ENCODE measurements around the gene SYTL3. TPM values are rescaled to one million over a fixed set of nuclear protein-coding genes. Genes with fewer than 3 reads are reported as not detected.

The SYTL3 gene
- total and polyA plus RNA-seq, 10 of the 15 experiments (the other 5 are each of a cell fraction or from before 2014, with no cell fraction given), result 3.3 to 12.1 (median 6.9) TPM

DNA sequence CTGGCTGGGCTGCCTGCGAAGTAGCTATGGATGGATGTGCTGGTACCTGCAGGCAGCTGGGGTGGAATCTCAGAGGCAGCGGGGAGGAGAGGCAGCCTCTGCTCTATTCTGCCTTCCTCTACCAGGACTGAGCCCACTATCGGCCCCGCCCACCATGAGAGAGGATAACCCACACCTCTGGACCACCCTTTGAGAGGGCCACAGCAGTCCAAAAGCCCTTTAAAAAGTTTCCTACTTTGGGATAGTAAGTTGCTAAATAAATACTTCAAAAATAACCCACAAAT is 133.3 kb downstream of the SYTL3 start (continued):
- TF ChIP-seq, protein P1, sequence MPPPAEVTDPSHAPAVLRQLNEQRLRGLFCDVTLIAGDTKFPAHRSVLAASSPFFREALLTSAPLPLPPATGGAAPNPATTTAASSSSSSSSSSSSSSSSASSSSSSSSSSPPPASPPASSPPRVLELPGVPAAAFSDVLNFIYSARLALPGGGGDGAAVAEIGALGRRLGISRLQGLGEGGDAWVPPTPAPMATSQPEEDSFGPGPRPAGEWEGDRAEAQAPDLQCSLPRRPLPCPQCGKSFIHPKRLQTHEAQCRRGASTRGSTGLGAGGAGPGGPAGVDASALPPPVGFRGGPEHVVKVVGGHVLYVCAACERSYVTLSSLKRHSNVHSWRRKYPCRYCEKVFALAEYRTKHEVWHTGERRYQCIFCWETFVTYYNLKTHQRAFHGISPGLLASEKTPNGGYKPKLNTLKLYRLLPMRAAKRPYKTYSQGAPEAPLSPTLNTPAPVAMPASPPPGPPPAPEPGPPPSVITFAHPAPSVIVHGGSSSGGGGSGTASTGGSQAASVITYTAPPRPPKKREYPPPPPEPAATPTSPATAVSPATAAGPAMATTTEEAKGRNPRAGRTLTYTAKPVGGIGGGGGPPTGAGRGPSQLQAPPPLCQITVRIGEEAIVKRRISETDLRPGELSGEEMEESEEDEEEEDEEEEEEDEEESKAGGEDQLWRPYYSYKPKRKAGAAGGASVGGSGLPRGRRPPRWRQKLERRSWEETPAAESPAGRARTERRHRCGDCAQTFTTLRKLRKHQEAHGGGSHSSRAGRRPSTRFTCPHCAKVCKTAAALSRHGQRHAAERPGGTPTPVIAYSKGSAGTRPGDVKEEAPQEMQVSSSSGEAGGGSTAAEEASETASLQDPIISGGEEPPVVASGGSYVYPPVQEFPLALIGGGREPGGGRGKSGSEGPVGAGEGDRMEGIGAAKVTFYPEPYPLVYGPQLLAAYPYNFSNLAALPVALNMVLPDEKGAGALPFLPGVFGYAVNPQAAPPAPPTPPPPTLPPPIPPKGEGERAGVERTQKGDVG (CRISPR knock-in tag; IDR thresholded peaks at IDR 0.05), result no peak
- TF ChIP-seq ZNF274 (IDR thresholded peaks at IDR 0.05; ENCODE audit: insufficient read depth, insufficient read length), result no peak
- no peak for TF ChIP-seq PAX5 (IDR thresholded peaks at IDR 0.05; ENCODE audit: borderline replicate concordance, low read depth, low read length)

DNA sequence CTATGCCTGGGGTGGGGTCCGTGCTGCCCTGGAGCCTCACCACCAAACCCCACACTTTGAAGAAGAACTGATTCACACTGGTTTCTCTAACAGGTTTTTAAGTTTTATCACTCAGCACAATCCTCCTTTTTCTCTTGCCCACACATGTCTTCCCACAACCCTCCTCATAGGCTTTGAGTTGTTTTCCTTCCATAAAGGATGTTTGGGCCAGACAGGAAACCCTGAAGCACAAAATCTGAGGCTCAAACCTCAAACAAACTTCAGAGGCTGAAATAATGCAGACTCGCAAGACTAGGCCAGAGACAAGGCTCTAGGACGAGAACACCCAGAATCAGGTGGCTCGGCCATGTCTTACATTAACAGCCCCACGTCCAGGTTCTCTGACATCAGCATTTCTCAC is 134.0 kb downstream of the SYTL3 start:
- no peaks in the 10 kb centered on the region for H3K9me3 ChIP-seq (replicated peaks; ENCODE audit: control insufficient read depth, insufficient read depth, low read length)
- no peak overlapping the region for H3K4me2 ChIP-seq (ENCODE audit: control insufficient read depth, insufficient read depth)
- CTCF ChIA-PET, result no interaction called here
- intact Hi-C loops (cut with micrococcal nuclease; ENCODE audit: unreplicated experiment) (no loop called here), in situ Hi-C loops (cut with MboI) (no loop called here)
- H3K36me3 ChIP-seq (ENCODE audit: control insufficient read depth in 2 of 2, insufficient read depth in 2 of 2, low read length in 1 of 2), result peaks cover 60 to 62% of the 10 kb centered on the region in 2 experiments
- no peak overlapping the region for H3K27ac ChIP-seq (ENCODE audit: control insufficient read depth, insufficient read depth)
- no peak overlapping the region for H3K4me3 ChIP-seq
- TF ChIP-seq MTA2 (IDR thresholded peaks at IDR 0.05; ENCODE audit: low read depth) (no peak), RB1 (IDR thresholded peaks at IDR 0.05; ENCODE audit: borderline replicate concordance) (no peak), ZNF24 (IDR thresholded peaks at IDR 0.05) (no peak), POLR2AphosphoS5 (IDR thresholded peaks at IDR 0.05; ENCODE audit: low read length) (no peak), MEF2A (IDR thresholded peaks at IDR 0.05; ENCODE audit: insufficient read depth, low read depth, low read length) (no peak), TCF12 (IDR thresholded peaks at IDR 0.05; ENCODE audit: low read depth, low read length) (no peak), SREBF1 (IDR thresholded peaks at IDR 0.05; ENCODE audit: low read length) (no peak)
- TF ChIP-seq, protein P2, sequence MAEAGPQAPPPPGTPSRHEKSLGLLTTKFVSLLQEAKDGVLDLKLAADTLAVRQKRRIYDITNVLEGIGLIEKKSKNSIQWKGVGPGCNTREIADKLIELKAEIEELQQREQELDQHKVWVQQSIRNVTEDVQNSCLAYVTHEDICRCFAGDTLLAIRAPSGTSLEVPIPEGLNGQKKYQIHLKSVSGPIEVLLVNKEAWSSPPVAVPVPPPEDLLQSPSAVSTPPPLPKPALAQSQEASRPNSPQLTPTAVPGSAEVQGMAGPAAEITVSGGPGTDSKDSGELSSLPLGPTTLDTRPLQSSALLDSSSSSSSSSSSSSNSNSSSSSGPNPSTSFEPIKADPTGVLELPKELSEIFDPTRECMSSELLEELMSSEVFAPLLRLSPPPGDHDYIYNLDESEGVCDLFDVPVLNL (IDR thresholded peaks at IDR 0.05; ENCODE audit: low read depth, low read length), result no peak
- TF ChIP-seq, protein P3, sequence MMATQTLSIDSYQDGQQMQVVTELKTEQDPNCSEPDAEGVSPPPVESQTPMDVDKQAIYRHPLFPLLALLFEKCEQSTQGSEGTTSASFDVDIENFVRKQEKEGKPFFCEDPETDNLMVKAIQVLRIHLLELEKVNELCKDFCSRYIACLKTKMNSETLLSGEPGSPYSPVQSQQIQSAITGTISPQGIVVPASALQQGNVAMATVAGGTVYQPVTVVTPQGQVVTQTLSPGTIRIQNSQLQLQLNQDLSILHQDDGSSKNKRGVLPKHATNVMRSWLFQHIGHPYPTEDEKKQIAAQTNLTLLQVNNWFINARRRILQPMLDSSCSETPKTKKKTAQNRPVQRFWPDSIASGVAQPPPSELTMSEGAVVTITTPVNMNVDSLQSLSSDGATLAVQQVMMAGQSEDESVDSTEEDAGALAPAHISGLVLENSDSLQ (IDR thresholded peaks at IDR 0.05), result no peak
- TF ChIP-seq, protein P4, sequence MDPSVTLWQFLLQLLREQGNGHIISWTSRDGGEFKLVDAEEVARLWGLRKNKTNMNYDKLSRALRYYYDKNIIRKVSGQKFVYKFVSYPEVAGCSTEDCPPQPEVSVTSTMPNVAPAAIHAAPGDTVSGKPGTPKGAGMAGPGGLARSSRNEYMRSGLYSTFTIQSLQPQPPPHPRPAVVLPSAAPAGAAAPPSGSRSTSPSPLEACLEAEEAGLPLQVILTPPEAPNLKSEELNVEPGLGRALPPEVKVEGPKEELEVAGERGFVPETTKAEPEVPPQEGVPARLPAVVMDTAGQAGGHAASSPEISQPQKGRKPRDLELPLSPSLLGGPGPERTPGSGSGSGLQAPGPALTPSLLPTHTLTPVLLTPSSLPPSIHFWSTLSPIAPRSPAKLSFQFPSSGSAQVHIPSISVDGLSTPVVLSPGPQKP (IDR thresholded peaks at IDR 0.05; ENCODE audit: low read depth, low read length), result no peak
- RAD21 ChIA-PET (ENCODE audit: unreplicated experiment), result no interaction called here
- POLR2A ChIA-PET, result no interaction called here
- BruUV-seq (replicated peaks), result no TSS peak
- DNase-seq (ENCODE audit: low read depth, low spot score) (no peak), FAIRE-seq (no peak), ATAC-seq (no peak)
- WGBS (ENCODE audit: insufficient coverage, insufficient replicate concordance, low lambda C conversion rate, missing lambda C conversion rate), result 97% methylated on average over 5 of the region's 5 CpGs
- peaks cover 2% of the 10 kb centered on the region for H3K79me2 ChIP-seq (ENCODE audit: control insufficient read depth, insufficient read depth, low read length)
- no peak overlapping the region for H3K9ac ChIP-seq (ENCODE audit: control insufficient read depth, insufficient read depth, low read length)
- H2AFZ ChIP-seq (ENCODE audit: control insufficient read depth, low read depth, low read length), result no peak overlapping the region
- H3K4me1 ChIP-seq (ENCODE audit: control insufficient read depth, insufficient read depth, low read length), result no peaks in the 10 kb centered on the region
- SMC1A ChIA-PET (ENCODE audit: uncharacterized antibody, unreplicated experiment), result no interaction called here
- no peaks in the 10 kb centered on the region; the same call in 1 of the 2 replicates for H4K20me1 ChIP-seq (ENCODE audit: control insufficient read depth, insufficient read depth)
- H3K27me3 ChIP-seq (replicated peaks in 1 of 2; ENCODE audit: control insufficient read depth in 2 of 2, insufficient read depth in 2 of 2, low read length in 1 of 2), result no peaks in the 10 kb centered on the region

Measured in GM12878 (cell line).